Measurements from ENCODE around the gene PRPF18.

Gene PRPF18

GRCh38 chr10:13633689-13634088 lies 46.9 kb downstream of the PRPF18 start:
- peak overlapping the region in 7 of 21 experiments; percentile 16 to 65 (median 51) for H3K27ac ChIP-seq
- H3K4me3 ChIP-seq, result no peak overlapping the region

- H3K27ac ChIP-seq, result peak overlapping the region in 2 of 21 experiments; percentile 1 to 13
These were observed 47.4 kb downstream of the PRPF18 start for GRCh38 chr10:13634207-13634606.

GRCh38 chr10:13636776-13637175 lies 50.0 kb downstream of the PRPF18 start:
- Histone ChIP-seq H3K4me3 (no peak overlapping the region), H3K27ac (no peak overlapping the region)

More at GRCh38 chr10:13634207-13634606, 47.4 kb downstream of the PRPF18 start:
- H3K4me3 ChIP-seq, result no peak overlapping the region

GRCh38 chr10:13637303-13637856 lies 50.6 kb downstream of the PRPF18 start:
- Histone ChIP-seq H3K4me3 (no peak overlapping the region), H3K27ac (no peak overlapping the region)

GRCh38 chr10:13637894-13638293 lies 51.1 kb downstream of the PRPF18 start:
- Histone ChIP-seq H3K4me3 (no peak overlapping the region), H3K27ac (no peak overlapping the region)

GRCh38 chr10:13642293-13642692 lies 55.5 kb downstream of the PRPF18 start:
- H3K27ac ChIP-seq, result no peak overlapping the region

GRCh38 chr10:13643016-13643415 lies 56.3 kb downstream of the PRPF18 start:
- no peak overlapping the region for H3K27ac ChIP-seq

More at GRCh38 chr10:13642293-13642692, 55.5 kb downstream of the PRPF18 start:
- no peak overlapping the region for H3K4me3 ChIP-seq

GRCh38 chr10:13644866-13645265 lies 58.1 kb downstream of the PRPF18 start:
- H3K27ac ChIP-seq, result no peak overlapping the region
- no peak overlapping the region for H3K4me3 ChIP-seq

More at GRCh38 chr10:13643016-13643415, 56.3 kb downstream of the PRPF18 start:
- H3K4me3 ChIP-seq, result no peak overlapping the region

GRCh38 chr10:13648425-13648824 lies 61.7 kb downstream of the PRPF18 start:
- peak overlapping the region in 1 of 21 experiments; percentile 44 for H3K27ac ChIP-seq
- no peak overlapping the region for H3K4me3 ChIP-seq

GRCh38 chr10:13649844-13650520 lies 63.2 kb downstream of the PRPF18 start:
- peak overlapping the region in 1 of 21 experiments; percentile 44 for H3K27ac ChIP-seq
- H3K4me3 ChIP-seq, result no peak overlapping the region

- Histone ChIP-seq H3K27ac (no peak overlapping the region), H3K4me3 (no peak overlapping the region)
These were observed 64.2 kb downstream of the PRPF18 start for GRCh38 chr10:13650961-13651360.

- no peak overlapping the region for H3K4me3 ChIP-seq
- no peak overlapping the region for H3K27ac ChIP-seq
These were observed 65.4 kb downstream of the PRPF18 start for GRCh38 chr10:13651969-13652720.

- Histone ChIP-seq H3K27ac (no peak overlapping the region), H3K4me3 (no peak overlapping the region)
These were observed 66.1 kb downstream of the PRPF18 start for GRCh38 chr10:13652860-13653259.

GRCh38 chr10:13654118-13654830 lies 67.5 kb downstream of the PRPF18 start:
- no peak overlapping the region for H3K4me3 ChIP-seq
- no peak overlapping the region for H3K27ac ChIP-seq

- Histone ChIP-seq H3K4me3 (no peak overlapping the region), H3K27ac (no peak overlapping the region)
These were observed 68.1 kb downstream of the PRPF18 start for GRCh38 chr10:13654846-13655245.

GRCh38 chr10:13656337-13657100 lies 69.8 kb downstream of the PRPF18 start:
- Histone ChIP-seq H3K27ac (no peak overlapping the region), H3K4me3 (no peak overlapping the region)

- no peak overlapping the region for H3K4me3 ChIP-seq
- no peak overlapping the region for H3K27ac ChIP-seq
These were observed 70.4 kb downstream of the PRPF18 start for GRCh38 chr10:13657101-13657680.

GRCh38 chr10:13658264-13658663 lies 71.5 kb downstream of the PRPF18 start:
- no peak overlapping the region for H3K27ac ChIP-seq
- no peak overlapping the region for H3K4me3 ChIP-seq
